ENCODE data around the gene DLG3.

DNA sequence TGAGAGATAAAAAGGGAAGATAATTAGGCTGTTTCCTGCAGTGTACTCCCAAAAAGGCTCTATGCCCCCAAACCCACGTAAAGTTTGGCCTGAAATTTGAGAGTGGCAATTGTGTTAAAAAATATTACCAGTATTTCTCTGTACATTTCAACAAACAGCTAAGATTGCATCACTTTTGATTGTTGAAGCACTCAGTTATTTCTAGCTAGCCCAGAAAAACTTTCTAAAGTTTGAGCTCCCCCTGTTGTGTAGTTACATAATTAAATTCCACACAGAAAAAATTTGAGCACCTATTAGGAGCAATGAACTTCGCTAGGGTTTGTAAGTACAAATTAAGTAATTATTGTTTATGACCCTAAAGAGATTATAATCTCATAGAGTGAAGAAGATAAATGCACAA lies 109.4 kb downstream of the DLG3 start:
- TF ChIP-seq, protein P1, sequence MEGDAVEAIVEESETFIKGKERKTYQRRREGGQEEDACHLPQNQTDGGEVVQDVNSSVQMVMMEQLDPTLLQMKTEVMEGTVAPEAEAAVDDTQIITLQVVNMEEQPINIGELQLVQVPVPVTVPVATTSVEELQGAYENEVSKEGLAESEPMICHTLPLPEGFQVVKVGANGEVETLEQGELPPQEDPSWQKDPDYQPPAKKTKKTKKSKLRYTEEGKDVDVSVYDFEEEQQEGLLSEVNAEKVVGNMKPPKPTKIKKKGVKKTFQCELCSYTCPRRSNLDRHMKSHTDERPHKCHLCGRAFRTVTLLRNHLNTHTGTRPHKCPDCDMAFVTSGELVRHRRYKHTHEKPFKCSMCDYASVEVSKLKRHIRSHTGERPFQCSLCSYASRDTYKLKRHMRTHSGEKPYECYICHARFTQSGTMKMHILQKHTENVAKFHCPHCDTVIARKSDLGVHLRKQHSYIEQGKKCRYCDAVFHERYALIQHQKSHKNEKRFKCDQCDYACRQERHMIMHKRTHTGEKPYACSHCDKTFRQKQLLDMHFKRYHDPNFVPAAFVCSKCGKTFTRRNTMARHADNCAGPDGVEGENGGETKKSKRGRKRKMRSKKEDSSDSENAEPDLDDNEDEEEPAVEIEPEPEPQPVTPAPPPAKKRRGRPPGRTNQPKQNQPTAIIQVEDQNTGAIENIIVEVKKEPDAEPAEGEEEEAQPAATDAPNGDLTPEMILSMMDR (IDR thresholded peaks at IDR 0.05; ENCODE audit: low read length) = peak; percentile 22; the same call in 1 of the 2 replicates
- no peak for TF ChIP-seq EZH2 (IDR thresholded peaks at IDR 0.05; ENCODE audit: borderline replicate concordance, low read length)
